Endodermal cell (in vitro differentiated cells): Measurements from ENCODE around the gene SYNC. TPM values are rescaled to one million over a fixed set of nuclear protein-coding genes. Genes with fewer than 3 reads are reported as not detected.
A peak's percentile ranks its signal among the peaks of the same experiment; 100 is the strongest.

ENCODE experiments used
- DNase-seq: peaks from one replicate; pipeline ENCODE4 v3.0.0-alpha.2; 2017
- H3K27ac ChIP-seq: 2 replicates; pipeline ENCODE4 v1.5.1; 2013; ENCODE audit warnings: mild to moderate bottlenecking, low read depth, low read length, moderate library complexity
- H3K27me3 ChIP-seq: 2 replicates; pipeline ENCODE4 v1.6.1; 2013; ENCODE audit warnings: mild to moderate bottlenecking, low read length, moderate library complexity; ENCODE audit not compliant: insufficient read depth, control insufficient read depth, poor library complexity, severe bottlenecking
- H3K36me3 ChIP-seq: 2 replicates; pipeline ENCODE4 v1.7.0; 2013; ENCODE audit warnings: mild to moderate bottlenecking, low read length, moderate library complexity; ENCODE audit not compliant: control insufficient read depth, insufficient read depth
- H3K4me1 ChIP-seq: one replicate; pipeline ENCODE4 v1.7.0; 2013; ENCODE audit warnings: low read length; ENCODE audit not compliant: control insufficient read depth, insufficient read depth
- H3K4me3 ChIP-seq: 2 replicates; pipeline ENCODE4 v1.5.1; 2013; ENCODE audit warnings: mild to moderate bottlenecking, low read length, moderate library complexity
- H3K9ac ChIP-seq: 2 replicates; pipeline ENCODE4 v1.6.1; 2013; ENCODE audit warnings: mild to moderate bottlenecking, low read length, moderate library complexity; ENCODE audit not compliant: poor library complexity, severe bottlenecking; ENCODE audit errors: extremely low read depth
- H3K9me3 ChIP-seq: 2 replicates; pipeline ENCODE4 v1.6.1; 2013; ENCODE audit warnings: mild to moderate bottlenecking, low read length, moderate library complexity; ENCODE audit not compliant: control insufficient read depth
- H3K27ac Mint-ChIP-seq: 2 replicates; pipeline ENCODE4 v1.8.0; 2020; ENCODE audit warnings: mixed read lengths
- H3K27me3 Mint-ChIP-seq: 2 replicates; pipeline ENCODE4 v1.8.0; 2021; ENCODE audit warnings: mild to moderate bottlenecking, mixed read lengths; ENCODE audit not compliant: insufficient read depth
- H3K36me3 Mint-ChIP-seq: 2 replicates; pipeline ENCODE4 v1.8.0; 2020; ENCODE audit warnings: low read depth, mixed read lengths
- H3K4me1 Mint-ChIP-seq: 2 replicates; pipeline ENCODE4 v1.8.0; 2020; ENCODE audit warnings: mixed read lengths
- H3K4me3 Mint-ChIP-seq: 2 replicates; pipeline ENCODE4 v1.8.0; 2020; ENCODE audit warnings: mild to moderate bottlenecking, moderate library complexity, mixed read lengths
- H3K9me3 Mint-ChIP-seq: 2 replicates; pipeline ENCODE4 v1.8.0; 2020; ENCODE audit warnings: mild to moderate bottlenecking, mixed read lengths
- CTCF ChIP-seq: fragments of 200-600 bp; sonication (generic); conservative IDR thresholded peaks from 2 replicates; pipeline ENCODE4 v1.5.0; 2021; ENCODE audit warnings: antibody characterized with exemption, mild to moderate bottlenecking
- WGBS, 2 experiments: methylation state at CpG; one replicate each; pipeline versions ENCODE4 v1.1.5 to v1.1.7; 2013; ENCODE audit warnings: missing lambda C conversion rate in 2 of 2, mixed read lengths in 1 of 2; ENCODE audit not compliant: insufficient coverage in 1 of 2, insufficient read length in 1 of 2; 5-methylcytosine and 5-hydroxymethylcytosine counted together
- total RNA-seq, 2 donors: library from RNA; stranded (reverse); fragmentation: NEBNext Ultra II Directional in 1 of 2; extraction: Animal tissue kit (Norgen Biotek cat#: 25700) in 1 of 2; gene quantifications; 2 replicates in 1 of 2; 3 replicates in 1 of 2; pipeline ENCODE4 v1.2.1, GENCODE V29; 2021

The SYNC gene
- total RNA-seq, 2 donors from 2014 or later, result 0.18 TPM; not detected in 1

- Mint-ChIP-seq H3K4me1 (peaks cover 10% of the 10 kb centered on the region), H3K4me3 (no peak overlapping the region), H3K27ac (no peak overlapping the region), H3K36me3 (peaks cover 82% of the 10 kb centered on the region), H3K27me3 (no peaks in the 10 kb centered on the region), H3K9me3 (peaks cover 1% of the 10 kb centered on the region)
- Histone ChIP-seq H3K27ac (no peak overlapping the region), H3K9ac (no peak overlapping the region), H3K4me1 (no peaks in the 10 kb centered on the region), H3K27me3 (no peaks in the 10 kb centered on the region), H3K9me3 (peaks cover 10% of the 10 kb centered on the region), H3K36me3 (peaks cover 94% of the 10 kb centered on the region), H3K4me3 (no peak overlapping the region)
- 97 to 100% methylated on average over 1 of the region's 1 CpG for WGBS, 2 experiments
- DNase-seq, result no peak
- no peak for TF ChIP-seq CTCF
Measured at GRCh38 chr1:32659581-32659980, 43.0 kb downstream of the SYNC start.

GRCh38 chr1:32652244-32652962, 50.2 kb downstream of the SYNC start:
- H3K27ac ChIP-seq, result no peak overlapping the region
- H3K27ac Mint-ChIP-seq, result peak overlapping the region; percentile 100
- TF ChIP-seq CTCF, result no peak

GRCh38 chr1:32651461-32652073, 51.0 kb downstream of the SYNC start:
- H3K27me3 ChIP-seq, result no peaks in the 10 kb centered on the region
- 1% methylated on average over 34 to 43 of the region's 43 CpGs for WGBS, 2 experiments
- peak overlapping the region; percentile 97 for H3K9ac ChIP-seq
- H3K36me3 Mint-ChIP-seq, result peaks cover 70% of the 10 kb centered on the region
- H3K9me3 ChIP-seq, result peaks cover 12% of the 10 kb centered on the region
- TF ChIP-seq CTCF, result no peak
- H3K4me3 ChIP-seq, result peak overlapping the region; percentile 88
- no peaks in the 10 kb centered on the region for H3K4me1 ChIP-seq
- peak overlapping the region; percentile 100 for H3K27ac Mint-ChIP-seq
- H3K36me3 ChIP-seq, result peaks cover 61% of the 10 kb centered on the region
- no peak for DNase-seq
- H3K27ac ChIP-seq, result peak overlapping the region; percentile 96
- H3K9me3 Mint-ChIP-seq, result peaks cover 7% of the 10 kb centered on the region
- H3K4me3 Mint-ChIP-seq, result peak overlapping the region; percentile 95
- H3K4me1 Mint-ChIP-seq, result peaks cover 18% of the 10 kb centered on the region
- H3K27me3 Mint-ChIP-seq, result no peaks in the 10 kb centered on the region

More at GRCh38 chr1:32652244-32652962, 50.2 kb downstream of the SYNC start:
- Histone ChIP-seq H3K36me3 (peaks cover 65% of the 10 kb centered on the region), H3K9ac (peak overlapping the region; percentile 97), H3K4me1 (no peaks in the 10 kb centered on the region), H3K27me3 (no peaks in the 10 kb centered on the region), H3K4me3 (peak overlapping the region; percentile 88), H3K9me3 (peaks cover 9% of the 10 kb centered on the region)
- 91 to 95% methylated on average over 12 to 15 of the region's 16 CpGs for WGBS, 2 experiments
- Mint-ChIP-seq H3K4me3 (peak overlapping the region; percentile 95), H3K36me3 (peaks cover 74% of the 10 kb centered on the region), H3K4me1 (peaks cover 18% of the 10 kb centered on the region), H3K27me3 (no peaks in the 10 kb centered on the region), H3K9me3 (peaks cover 7% of the 10 kb centered on the region)
- no peak for DNase-seq
